Tibial nerve (tissue), 4 donors: ENCODE measurements around the gene CALML4.

ENCODE experiments used
- EP300 ChIP-seq, 2 donors: sonication (generic); formaldehyde crosslinking; IDR thresholded peaks; one replicate each; pipeline ENCODE4 v1.6.1; 2017; ENCODE audit warnings: antibody characterized with exemption in 2 of 2, mild to moderate bottlenecking in 1 of 2
- POLR2A ChIP-seq, 2 donors: fragments of 450-650 bp; IDR thresholded peaks; one replicate each; pipeline ENCODE4 v1.6.1; 2017; ENCODE audit warnings: antibody characterized with exemption in 2 of 2, mild to moderate bottlenecking in 2 of 2, moderate library complexity in 2 of 2
- TF ChIP-seq, protein P1 (sequence below), 5 experiments: fragments of 200-600 bp in 3 of 5; fragments of 450-650 bp in 2 of 5; sonication (generic) in 3 of 5; IDR thresholded peaks; one replicate each; pipeline ENCODE4 v1.5.1; 2016 to 2019; ENCODE audit warnings: antibody characterized with exemption in 5 of 5, mild to moderate bottlenecking in 3 of 5, moderate library complexity in 2 of 5

- no peak for TF ChIP-seq EP300 (IDR thresholded peaks at IDR 0.05)
- TF ChIP-seq, protein P1, sequence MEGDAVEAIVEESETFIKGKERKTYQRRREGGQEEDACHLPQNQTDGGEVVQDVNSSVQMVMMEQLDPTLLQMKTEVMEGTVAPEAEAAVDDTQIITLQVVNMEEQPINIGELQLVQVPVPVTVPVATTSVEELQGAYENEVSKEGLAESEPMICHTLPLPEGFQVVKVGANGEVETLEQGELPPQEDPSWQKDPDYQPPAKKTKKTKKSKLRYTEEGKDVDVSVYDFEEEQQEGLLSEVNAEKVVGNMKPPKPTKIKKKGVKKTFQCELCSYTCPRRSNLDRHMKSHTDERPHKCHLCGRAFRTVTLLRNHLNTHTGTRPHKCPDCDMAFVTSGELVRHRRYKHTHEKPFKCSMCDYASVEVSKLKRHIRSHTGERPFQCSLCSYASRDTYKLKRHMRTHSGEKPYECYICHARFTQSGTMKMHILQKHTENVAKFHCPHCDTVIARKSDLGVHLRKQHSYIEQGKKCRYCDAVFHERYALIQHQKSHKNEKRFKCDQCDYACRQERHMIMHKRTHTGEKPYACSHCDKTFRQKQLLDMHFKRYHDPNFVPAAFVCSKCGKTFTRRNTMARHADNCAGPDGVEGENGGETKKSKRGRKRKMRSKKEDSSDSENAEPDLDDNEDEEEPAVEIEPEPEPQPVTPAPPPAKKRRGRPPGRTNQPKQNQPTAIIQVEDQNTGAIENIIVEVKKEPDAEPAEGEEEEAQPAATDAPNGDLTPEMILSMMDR (IDR thresholded peaks at IDR 0.05): no peak
- TF ChIP-seq POLR2A (IDR thresholded peaks at IDR 0.05): no peak
Observed at GRCh38 chr15:68199340-68199739, 5.8 kb downstream of the CALML4 start.
